GM21390 (cell line): Measurements from ENCODE around the gene ZNF804A.

ENCODE experiments used
- ATAC-seq: cut with Tn5 transposase; IDR thresholded peaks from one replicate; pipeline ENCODE4 v1.9.1; 2021; ENCODE audit not compliant: unreplicated experiment

Gene ZNF804A

DNA sequence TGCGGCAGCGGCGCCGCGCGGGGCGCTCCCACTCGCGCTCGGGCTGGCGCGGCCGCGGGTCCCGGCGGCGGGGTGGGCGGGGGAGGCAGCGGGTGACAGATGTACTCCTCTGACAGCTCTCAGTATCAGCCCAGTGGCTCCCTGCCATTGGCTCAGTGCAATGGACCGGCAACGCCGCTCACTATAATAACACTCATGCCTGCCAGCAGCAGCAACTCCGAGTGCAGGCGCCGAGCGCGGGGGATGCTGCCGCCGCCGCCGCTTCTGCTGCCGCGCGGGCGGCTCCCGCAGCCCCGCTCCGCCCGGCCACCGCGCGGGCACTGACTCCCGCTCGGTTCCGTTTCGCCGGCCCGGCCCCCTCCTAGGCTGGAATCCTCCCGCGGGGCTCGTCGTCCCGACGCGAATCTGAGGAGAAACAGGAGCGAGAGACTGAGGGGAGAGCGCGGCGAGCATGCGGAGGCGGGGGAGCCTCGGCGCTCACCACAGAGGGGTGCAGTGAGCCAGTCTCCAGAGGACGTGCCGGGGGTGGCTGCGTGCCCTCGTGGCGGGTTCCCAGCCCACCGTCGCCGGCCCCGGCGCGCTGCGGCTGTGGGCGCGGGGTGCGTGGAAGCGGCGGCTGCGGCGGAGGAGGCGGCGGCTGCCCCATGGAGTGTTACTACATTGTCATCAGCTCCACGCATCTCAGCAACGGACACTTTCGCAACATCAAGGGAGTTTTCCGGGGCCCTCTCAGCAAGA is at the start of gene ZNF804A:
TSS of gene ZNF804A (plus strand) at position 214 of the 738 bp plus-strand sequence. CDS start at position 645, 431 bp downstream.
- ATAC-seq, result peak; percentile 80

DNA sequence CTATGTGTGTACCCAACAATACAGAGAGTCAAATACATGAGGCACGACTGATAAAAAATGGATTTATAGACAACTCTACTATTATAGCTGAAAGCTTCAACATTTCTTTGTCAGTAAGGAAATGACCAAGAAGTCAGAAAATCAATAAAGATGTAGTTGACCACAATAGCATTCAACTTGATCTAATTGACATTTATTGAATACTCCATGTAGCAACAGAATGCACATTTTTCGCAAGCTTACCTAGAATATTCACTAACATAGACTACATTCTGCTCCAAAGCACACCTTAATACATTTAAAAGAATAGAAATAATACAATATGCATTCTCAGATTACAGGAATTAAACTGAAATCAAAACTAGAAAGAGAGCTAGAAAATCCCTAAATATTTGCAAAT is 49.2 kb upstream of the ZNF804A start:
- no peak for ATAC-seq

DNA sequence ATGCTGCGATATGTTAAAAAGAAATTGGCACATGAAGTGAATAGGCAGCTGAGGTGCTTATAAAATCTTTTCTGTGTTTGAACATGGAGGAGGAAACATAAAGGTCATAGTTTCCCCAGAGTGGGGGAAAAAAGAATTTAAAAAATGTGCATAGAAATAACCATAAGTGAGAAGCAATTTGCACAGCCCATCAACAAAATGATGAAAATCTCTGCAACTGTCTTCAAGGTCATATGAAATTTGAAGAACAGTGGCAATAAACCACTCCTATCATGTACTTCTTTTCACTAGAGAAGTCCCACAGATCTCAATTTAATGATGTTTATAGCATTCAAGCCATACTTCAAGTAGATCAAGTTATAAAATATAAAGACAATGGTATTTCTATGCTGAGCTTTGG is 46.7 kb upstream of the ZNF804A start:
- no peak for ATAC-seq

DNA sequence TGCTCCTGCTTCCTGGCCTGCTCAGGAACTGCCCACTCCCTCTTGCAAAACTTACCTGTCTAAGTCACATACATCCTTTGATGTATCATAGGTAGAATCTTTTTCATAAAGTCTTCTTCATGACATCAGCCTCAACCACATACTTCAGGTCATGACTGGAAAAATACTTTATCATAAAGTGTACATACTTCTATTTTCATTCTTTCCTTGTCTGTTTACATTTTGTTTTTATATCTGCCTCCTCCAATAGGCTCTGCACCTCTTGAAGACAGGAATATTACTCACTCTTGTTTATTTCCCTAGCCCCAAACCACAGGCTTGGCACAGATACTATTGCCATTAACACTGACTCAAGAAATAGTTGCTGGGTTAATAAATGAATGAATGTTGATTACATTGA is 43.6 kb upstream of the ZNF804A start:
- ATAC-seq, result no peak

DNA sequence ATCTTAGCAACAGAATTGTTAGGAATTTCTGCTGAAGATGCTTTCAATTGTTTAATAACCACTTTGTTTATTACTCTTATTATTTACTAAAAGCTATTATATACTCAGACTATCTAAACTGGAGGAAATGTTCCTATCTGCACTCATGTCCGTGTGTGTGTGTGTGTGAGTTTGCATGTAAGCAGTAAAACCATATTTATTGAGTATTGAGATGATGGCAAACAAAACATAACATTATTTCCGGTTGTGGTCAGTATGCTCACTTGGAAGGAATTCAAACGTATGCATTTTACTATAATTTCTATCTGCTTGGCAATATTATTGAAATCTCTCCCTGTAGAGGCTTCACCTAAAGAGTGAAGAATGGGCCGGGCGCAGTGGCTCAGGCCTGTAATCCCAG is 43.0 kb upstream of the ZNF804A start:
- no peak for ATAC-seq

DNA sequence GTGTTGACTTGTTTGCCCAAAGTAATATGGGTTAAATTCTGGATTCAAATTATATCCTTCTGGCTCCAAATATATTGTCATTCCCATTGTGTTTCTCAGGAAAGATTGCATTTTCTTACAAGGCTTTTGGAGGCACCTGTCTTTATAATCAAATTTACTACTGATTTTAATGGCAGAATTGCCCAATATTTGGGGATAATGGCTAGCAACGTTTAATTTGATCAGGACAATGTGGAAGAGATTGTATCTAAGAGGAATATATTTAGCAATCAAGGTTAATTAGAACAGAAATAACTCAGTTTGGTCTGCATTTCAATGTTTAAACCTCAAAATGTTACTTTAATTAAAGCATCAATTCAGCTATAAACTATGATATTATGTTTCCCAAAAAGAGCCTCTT is 41.7 kb upstream of the ZNF804A start:
- ATAC-seq, result no peak

DNA sequence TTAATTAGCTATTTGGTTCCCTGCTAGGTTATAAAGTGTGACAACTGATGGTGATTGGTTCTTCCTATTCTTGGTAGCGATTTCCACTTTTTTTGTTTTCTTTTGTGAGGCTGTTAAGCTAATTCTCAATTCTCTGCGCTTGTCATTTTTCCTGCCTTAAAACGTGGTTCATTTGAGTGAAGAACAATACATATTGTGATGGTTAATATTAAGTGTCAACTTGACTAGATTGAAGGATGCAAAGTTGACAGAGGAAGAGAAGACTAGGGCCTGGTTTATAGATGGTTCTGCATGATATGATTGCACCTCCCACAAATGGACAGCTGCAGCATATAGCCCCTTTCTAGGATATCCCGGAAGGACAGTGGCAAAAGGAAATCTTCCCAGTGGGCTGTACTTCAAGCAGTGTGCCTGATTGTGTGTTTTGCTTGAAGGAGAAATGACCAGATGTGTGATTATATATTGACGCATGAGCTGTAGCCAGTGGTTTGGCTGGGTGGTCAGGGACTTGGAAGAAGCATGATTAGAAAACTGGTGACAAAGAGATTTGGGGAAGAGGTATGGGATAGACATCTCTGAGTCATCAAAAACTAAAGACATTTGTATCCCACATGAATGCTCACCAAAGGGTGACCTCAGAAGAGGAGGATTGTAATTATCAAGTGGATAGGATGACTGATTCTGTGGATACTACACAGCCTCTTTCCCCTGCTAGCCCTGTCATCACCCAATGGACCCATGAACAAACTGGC is 39.4 kb upstream of the ZNF804A start:
- no peak for ATAC-seq

DNA sequence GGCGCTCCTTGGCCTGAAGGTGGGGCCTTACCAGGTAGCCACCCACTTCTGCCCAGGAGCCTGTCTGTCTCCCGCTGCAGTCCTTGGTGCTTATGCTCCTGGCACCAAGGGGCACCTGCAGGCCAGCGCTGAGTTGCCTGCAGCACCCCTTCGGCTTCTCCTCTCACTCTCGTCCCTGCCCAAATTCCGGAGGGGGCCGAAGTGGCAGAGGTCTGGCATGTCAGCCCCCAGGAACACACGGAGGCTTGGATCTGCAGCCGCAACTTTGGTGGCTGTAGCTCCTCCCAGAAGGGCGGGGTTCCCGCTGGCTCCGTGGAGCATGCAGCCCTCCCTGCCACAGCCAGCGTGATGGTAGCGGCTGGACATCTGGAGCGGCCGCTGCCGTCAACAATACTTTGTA is 37.7 kb upstream of the ZNF804A start:
- ATAC-seq, result no peak

DNA sequence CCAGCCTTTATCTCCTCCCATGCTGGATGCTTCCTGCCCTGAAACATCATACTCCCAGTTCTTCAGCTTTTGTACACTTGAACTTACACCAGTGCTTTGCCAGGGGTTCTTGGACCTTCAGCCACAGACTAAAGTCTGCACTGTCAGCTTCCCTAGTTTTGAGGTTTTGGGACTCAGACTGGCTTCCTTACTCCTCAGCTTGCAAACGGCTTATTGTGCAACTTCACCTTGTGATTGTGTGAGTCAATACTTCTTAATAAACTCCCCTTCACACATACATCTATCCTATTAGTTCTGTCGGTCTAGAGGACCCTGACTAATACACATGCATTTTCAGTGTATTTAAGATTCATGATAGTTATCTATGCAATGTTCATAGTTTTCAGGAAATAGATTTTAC is 35.8 kb upstream of the ZNF804A start:
- no peak for ATAC-seq

DNA sequence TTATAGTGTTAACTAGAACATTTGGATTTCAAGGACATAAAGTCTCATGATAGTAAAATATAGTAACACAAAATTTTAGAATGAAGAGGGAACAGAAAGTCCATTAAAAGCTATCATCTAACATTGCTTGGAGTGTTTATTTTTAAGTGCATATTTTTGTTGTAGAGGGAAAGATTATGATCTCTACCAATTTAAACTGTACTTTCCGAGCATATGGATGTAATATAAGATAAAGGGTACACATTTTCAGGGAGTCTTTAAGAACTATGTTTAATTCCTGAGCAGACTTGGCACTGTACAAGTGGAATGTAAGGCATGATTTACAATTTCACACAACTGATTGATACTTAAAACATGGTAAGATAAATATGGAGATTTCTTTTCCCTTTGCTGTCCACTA is 34.2 kb upstream of the ZNF804A start:
- ATAC-seq, result no peak

DNA sequence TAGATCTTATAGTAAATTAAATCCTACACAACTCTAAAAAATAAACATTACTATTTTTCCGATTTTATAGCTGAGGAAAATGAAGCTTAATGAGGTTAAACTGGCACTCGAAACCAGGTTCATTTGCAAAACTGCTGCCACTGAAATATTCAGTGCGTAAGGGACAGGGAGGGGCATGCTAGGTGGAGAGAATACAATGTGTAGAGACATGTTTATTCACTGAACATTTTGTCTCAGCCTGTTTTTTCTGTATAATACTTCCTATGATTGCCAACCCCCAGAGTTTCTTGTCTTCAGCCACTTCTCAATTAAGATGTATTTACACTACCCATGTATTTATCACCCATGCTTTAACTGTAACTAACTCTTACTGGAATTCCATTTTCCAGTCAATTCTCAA is 31.6 kb upstream of the ZNF804A start:
- no peak for ATAC-seq

DNA sequence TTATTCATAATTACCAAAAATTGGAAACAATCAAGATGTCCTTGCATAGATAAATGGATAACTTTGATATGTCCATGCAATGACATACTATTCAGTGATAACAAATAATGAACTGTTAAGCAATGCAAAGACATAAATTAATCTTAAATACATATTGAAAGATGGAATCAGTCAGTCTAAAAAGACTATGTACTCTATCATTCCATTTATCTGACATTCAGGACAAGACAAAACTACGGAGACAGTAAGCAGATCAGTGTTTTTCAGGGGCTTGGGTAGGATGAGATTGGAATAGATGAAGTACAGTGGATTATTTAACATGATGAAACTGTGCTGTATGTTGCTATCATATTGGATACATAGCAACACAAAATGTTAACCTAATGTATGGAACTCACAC is 21.3 kb upstream of the ZNF804A start:
- ATAC-seq, result no peak

DNA sequence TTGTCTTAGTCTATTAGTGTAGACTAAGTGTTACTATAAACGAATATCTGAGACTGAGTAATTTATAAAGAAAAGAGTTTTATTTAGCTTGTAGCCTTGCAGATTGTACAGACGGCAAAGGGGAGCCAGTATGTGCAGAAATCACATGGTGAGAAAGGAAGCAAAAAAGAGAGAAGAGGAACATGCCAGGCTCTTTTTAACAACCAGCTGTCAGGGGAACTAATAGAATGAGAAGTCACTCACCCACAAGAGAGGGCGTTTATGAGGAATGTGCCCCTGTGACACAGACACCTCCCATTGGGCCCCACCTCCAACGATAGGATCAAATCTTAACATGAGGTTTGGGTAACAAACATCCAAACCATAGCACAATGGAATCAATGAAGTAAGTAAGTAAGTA is 20.6 kb upstream of the ZNF804A start:
- no peak for ATAC-seq

DNA sequence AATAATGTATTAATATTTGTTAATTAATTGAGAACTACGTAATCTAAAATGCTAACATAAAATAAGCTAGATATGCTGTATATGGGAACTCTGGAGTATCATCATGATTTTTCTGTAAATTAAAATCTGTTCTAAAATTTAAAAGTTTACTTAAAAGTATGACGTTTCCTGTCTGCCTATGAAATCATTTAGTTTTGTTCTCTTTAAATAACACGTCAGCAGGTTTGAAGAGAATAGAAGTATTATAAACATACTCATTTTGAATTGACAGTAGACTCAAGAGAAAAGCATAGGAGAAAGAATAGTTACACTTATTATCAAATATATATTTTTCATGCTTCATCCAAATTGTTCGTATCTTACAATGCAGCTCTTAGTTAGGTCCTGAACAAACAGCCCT is 19.1 kb upstream of the ZNF804A start:
- no peak for ATAC-seq

DNA sequence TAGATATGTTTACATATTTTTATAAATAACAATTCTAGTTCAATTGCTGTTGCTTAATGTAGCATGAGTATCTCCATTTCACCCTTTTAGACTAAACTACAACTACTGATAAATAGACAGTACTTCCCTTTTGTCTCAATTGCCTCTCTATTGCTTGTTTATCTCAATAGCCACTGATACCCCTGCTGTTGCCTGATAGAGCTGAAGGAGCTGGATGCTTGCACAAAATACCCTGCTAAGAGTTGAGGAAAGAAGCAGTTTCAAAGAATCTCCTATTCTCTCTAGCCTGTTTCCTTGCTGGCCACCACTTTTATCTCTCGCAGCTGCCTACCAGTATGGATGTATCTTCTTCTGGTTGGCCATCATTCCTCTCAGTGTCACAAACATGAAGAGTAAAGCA is 16.9 kb upstream of the ZNF804A start:
- ATAC-seq, result no peak

DNA sequence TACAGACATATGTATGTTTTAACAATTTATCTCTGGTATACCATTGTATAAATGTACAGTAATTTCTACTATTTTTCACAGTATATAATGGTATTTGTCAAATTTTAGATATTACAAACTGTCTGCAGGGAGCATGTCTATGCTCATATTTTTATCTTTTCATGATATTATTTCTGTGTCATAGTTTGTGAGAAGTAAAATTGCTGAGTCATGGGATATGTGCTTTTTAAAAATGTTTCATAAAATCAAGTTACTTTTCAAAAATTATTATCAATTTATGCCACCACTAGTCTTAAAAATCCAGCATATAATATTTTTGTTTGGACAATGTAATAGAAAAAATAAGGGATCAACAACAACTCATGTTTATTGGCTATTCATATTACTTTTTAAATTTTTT is 9.1 kb upstream of the ZNF804A start:
- ATAC-seq, result no peak

DNA sequence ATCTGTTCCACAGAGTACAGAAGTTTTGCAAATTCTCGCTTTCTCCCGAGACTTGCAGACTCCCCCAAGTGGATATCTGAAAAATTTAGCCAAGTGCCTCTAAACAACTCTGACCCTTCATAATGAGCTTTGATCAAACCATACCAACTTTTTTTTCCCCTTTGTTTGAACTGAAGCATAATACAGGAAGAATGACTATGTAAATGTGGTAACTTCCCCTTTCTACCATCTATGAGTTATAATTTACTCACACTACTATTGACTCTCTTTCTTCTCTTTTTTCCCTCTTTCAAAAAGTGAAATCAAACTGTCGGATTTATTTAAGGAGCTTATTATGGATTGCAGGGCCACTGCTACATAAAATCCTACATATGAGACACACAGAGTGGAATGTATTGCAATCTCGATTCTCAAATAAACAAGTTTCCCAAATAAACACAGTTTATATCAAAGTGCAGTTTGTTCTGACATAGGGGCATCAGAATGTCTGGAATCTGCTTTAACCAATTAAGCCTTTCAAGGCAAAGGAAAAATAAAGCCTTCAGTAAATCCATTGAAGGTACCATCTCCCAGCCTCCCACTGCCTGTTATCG is 1.4 kb upstream of the ZNF804A start:
- peak; percentile 26 for ATAC-seq

DNA sequence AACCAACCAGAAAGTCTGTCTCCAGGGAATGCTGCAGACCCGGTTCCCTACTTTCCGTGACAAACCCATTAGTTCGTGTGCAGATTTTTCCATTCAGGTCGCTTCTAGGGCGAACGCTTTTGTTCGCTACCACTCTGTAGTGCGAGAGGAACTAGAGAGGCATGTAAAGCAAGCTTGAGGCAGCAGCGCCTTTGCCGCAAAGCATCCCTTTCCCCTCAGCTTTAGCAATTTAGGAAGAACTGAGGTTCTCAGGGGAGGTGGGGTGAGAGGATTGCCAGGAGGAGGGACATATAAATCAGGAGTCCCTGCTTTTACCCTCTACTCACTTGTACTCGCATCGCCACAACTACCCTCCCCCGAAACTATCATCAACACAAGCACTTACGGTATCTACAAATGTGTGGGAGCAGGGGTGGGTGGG is 748 bp upstream of the ZNF804A start:
- ATAC-seq, result peak; percentile 20

DNA sequence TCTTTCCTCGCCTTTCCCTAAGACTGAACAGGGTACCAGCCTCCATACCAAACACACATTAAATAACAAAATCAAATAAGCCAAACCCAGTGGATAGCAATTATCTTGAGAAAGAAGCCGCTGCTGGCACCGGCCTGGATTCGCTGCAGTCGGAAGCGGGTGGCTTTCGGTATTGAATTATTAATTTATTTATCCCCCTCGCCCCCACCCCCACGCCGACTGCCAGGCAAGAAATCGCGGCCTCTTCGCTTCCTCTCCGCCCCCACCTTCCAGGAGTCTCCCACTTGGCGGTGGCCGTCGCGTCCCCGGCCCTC is 370 bp upstream of the ZNF804A start:
- no peak for ATAC-seq

DNA sequence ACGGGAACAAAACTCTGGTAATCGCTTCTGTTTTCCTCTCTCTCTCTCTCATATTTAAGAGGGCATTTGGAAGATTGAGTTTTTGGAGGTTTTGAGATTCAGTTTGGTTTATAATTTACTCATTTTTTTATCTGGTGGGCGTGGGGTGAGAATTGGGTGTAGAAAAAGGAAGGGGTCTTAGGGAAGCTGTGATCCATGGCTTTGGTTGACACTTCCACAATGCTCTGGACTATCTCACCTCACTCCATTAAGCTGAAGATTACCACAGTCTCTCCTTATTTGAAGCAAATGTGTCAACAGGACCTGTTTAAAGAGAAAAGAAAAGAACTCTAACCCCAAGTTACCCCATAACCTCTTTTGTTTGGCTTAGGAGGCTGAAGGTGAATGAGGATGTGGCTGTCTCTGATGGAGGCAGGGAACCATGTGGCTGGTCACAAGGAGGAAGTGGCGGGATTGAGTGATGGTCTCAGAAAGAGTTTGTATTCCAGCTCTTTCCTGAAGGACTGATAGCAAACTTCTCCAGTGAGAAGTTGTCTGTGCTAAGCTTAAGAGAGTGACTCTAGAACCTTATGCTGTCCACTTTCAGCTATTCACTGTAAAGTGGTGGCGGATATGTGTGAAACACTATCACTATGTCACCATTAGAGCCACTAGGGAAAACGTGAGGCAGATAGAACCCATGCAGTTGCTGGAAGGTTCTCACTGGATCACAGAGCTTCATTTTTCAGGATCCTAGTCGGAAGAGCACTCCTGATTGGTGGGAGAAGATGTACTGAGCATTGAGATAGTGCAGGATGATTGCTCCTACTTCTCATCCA is 934 bp downstream of the ZNF804A start:
- no peak for ATAC-seq

DNA sequence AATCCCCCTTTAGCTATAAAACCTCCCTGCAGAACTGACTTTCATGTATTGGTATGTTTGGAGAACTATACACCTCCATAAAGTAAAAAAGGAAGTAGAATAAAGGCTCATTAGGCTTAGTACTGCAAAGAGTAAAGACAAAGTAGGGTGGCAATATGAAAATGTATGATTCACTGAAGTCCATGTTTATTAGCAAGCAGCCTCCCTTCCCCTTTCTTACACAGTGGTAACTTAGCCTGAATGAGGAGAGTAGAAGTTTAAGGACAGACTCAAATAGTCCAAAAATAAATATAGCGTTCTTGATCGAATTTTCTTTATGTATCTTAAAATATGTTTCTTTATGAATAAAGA is 1.5 kb downstream of the ZNF804A start:
- no peak for ATAC-seq

DNA sequence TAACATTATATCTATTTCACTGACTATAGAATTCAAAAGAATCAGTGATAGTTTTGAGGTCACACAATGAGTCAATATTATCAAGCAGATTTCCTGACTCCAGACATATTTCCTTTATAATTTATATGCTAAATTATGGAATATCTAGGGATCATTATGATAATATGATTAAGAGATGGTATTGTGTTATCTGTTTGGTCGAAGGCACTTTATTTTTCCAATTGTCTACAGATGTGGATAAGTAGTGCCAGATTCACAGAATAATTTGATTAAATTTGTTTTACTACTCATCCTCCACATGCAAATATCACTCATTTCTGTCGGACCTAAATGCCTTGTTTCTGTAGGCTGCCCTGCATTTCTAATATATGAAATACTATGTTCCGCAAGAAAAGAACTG is 4.4 kb downstream of the ZNF804A start:
- ATAC-seq, result no peak
